ENCODE data around the gene DPRX. TPM values are rescaled to one million over a fixed set of nuclear protein-coding genes. Genes with fewer than 3 reads are reported as not detected.

Gene DPRX, protein sequence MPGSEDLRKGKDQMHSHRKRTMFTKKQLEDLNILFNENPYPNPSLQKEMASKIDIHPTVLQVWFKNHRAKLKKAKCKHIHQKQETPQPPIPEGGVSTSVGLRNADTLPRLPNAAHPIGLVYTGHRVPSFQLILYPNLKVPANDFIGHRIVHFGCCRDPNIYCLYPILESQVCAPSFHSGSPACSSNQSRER
- total RNA-seq, result not detected

DNA sequence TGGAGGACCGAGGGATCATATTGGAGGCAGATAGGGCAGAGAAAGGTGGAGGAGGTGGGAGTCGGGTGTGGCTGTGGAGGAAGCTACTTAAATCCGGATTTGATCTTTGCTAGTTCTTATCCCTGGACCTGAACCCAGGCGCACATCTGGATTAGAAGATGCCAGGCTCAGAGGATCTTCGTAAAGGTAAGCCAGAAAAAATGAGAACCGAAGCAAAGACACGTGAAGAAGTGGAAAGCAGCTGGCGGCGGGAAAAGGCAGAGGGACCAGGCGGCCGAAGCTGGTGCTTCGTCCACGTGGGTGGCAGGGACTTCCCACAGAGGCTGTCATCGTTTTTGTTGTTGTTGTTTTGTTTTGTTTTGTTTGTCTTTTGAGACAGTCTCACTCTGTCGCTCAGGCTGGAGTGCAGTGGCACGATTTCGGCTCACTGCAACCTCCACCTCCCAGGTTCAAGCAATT, at the start of gene DPRX:
Gene DPRX, plus strand, starts transcription at position 51 of the 459 bp plus-strand sequence. Its CDS starts 108 bp downstream, at position 159.
- no peak within 1 kb of the TSS for H3K27ac Mint-ChIP-seq
- no peak for DNase-seq
- peaks cover 5% of the 10 kb centered on the region for H3K9me3 Mint-ChIP-seq

DNA sequence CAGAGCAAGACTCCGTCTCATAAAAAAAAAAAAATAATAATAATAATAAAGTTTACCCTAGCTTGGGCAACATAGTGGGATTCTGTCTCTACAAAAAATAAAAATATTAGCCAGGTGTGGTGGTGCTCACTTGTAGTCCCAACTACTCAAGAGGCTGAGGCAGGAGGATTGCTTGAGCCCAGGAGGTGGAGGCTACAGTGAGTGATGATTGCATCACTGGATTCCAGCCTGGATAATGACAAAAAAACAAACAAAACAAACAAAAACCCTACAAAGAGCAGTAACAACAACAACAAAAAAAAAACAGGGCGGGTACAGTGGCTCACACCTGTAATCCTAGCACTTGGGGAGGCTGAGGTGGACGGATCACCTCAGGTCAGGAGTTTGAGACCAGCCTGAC, 48.6 kb upstream of the DPRX start:
- Mint-ChIP-seq H3K4me3 (no peak overlapping the region), H3K4me1 (no peaks in the 10 kb centered on the region), H3K27ac (no peak overlapping the region), H3K36me3 (peaks cover 26% of the 10 kb centered on the region), H3K27me3 (no peaks in the 10 kb centered on the region), H3K9me3 (peaks cover 27% of the 10 kb centered on the region)
- DNase-seq, result no peak

More for the DNA sequence above, at the start of gene DPRX:
- Mint-ChIP-seq H3K27me3 (no peaks in the 10 kb centered on the region), H3K4me3 (no peak within 1 kb of the TSS), H3K36me3 (peaks cover 2% of the 10 kb centered on the region), H3K4me1 (no peaks in the 10 kb centered on the region)

DNA sequence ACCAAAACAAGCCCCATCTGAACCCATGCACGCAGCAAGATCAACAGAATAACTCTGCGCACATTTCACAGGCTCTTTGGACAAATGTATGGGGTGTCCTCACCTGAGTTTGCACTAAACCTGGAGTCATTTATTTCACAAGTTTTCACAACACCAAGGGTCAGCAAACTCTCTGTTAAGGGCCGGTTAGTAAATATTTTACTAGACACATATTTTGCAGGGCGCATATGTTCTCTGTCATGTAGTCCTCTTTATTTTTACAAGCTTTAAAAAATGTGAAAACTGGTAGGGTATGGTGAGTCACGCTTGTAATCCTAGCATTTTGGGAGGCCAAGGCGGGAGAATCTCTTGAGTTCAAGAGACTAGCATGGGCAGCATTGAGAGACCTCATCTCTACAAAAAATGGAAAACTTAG, 45.5 kb upstream of the DPRX start:
- H3K4me1 Mint-ChIP-seq, result no peaks in the 10 kb centered on the region
- H3K27me3 Mint-ChIP-seq, result no peaks in the 10 kb centered on the region
- no peak overlapping the region for H3K4me3 Mint-ChIP-seq
- peaks cover 2% of the 10 kb centered on the region for H3K36me3 Mint-ChIP-seq
- peaks cover 18% of the 10 kb centered on the region for H3K9me3 Mint-ChIP-seq
- H3K27ac Mint-ChIP-seq, result no peak overlapping the region
- no peak for DNase-seq

- Mint-ChIP-seq H3K27ac (no peak overlapping the region), H3K36me3 (no peaks in the 10 kb centered on the region), H3K27me3 (no peaks in the 10 kb centered on the region), H3K4me3 (no peak overlapping the region), H3K9me3 (peaks cover 1% of the 10 kb centered on the region), H3K4me1 (no peaks in the 10 kb centered on the region)
- DNase-seq, result no peak
Measured at GRCh38 chr19:53594811-53595509, 36.8 kb upstream of the DPRX start.

DNA sequence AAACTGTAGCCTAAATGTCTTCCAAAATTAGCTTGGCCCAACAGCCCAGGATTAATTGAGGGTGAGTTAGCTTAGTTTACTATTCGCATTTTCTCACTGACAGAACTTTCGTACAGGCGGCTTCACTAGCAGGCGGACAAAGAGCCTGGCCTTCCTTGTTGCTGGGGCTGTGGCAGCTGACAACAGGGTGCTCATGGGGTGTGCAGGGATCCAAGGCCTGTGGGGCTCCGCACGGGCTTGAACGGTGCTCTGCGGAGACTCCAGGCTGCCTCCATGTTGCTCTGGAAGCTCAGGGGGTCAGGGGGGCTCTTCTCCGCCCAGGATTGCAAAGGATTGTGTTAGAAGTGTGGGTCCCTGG, 36.3 kb upstream of the DPRX start:
- no peaks in the 10 kb centered on the region for H3K36me3 Mint-ChIP-seq
- no peak overlapping the region for H3K4me3 Mint-ChIP-seq
- no peaks in the 10 kb centered on the region for H3K4me1 Mint-ChIP-seq
- H3K27me3 Mint-ChIP-seq, result no peaks in the 10 kb centered on the region
- no peak overlapping the region for H3K27ac Mint-ChIP-seq
- H3K9me3 Mint-ChIP-seq, result peaks cover 1% of the 10 kb centered on the region
- no peak for DNase-seq

GRCh38 chr19:53596056-53596455, 35.7 kb upstream of the DPRX start:
- H3K36me3 Mint-ChIP-seq, result no peaks in the 10 kb centered on the region
- no peaks in the 10 kb centered on the region for H3K27me3 Mint-ChIP-seq
- no peak overlapping the region for H3K4me3 Mint-ChIP-seq
- H3K4me1 Mint-ChIP-seq, result no peaks in the 10 kb centered on the region
- no peak for DNase-seq
- peaks cover 1% of the 10 kb centered on the region for H3K9me3 Mint-ChIP-seq
- no peak overlapping the region for H3K27ac Mint-ChIP-seq

- Mint-ChIP-seq H3K27ac (no peak overlapping the region), H3K4me3 (no peak overlapping the region), H3K9me3 (peaks cover 1% of the 10 kb centered on the region), H3K27me3 (no peaks in the 10 kb centered on the region), H3K36me3 (no peaks in the 10 kb centered on the region), H3K4me1 (no peaks in the 10 kb centered on the region)
- DNase-seq, result no peak
Measured at GRCh38 chr19:53597023-53597422, 34.8 kb upstream of the DPRX start.

GRCh38 chr19:53598361-53598760, 33.4 kb upstream of the DPRX start:
- Mint-ChIP-seq H3K36me3 (no peaks in the 10 kb centered on the region), H3K27me3 (no peaks in the 10 kb centered on the region), H3K27ac (no peak overlapping the region), H3K4me3 (no peak overlapping the region), H3K9me3 (peaks cover 1% of the 10 kb centered on the region), H3K4me1 (no peaks in the 10 kb centered on the region)
- no peak for DNase-seq

GRCh38 chr19:53600217-53600616, 31.6 kb upstream of the DPRX start:
- no peak overlapping the region for H3K27ac Mint-ChIP-seq
- H3K27me3 Mint-ChIP-seq, result no peaks in the 10 kb centered on the region
- no peaks in the 10 kb centered on the region for H3K9me3 Mint-ChIP-seq
- H3K4me3 Mint-ChIP-seq, result no peak overlapping the region
- H3K36me3 Mint-ChIP-seq, result no peaks in the 10 kb centered on the region
- no peak for DNase-seq
- no peaks in the 10 kb centered on the region for H3K4me1 Mint-ChIP-seq

- Mint-ChIP-seq H3K9me3 (no peaks in the 10 kb centered on the region), H3K27ac (no peak overlapping the region), H3K4me1 (no peaks in the 10 kb centered on the region), H3K27me3 (no peaks in the 10 kb centered on the region), H3K36me3 (no peaks in the 10 kb centered on the region), H3K4me3 (no peak overlapping the region)
- DNase-seq, result no peak
Measured at GRCh38 chr19:53606031-53606430, 25.8 kb upstream of the DPRX start.

DNA sequence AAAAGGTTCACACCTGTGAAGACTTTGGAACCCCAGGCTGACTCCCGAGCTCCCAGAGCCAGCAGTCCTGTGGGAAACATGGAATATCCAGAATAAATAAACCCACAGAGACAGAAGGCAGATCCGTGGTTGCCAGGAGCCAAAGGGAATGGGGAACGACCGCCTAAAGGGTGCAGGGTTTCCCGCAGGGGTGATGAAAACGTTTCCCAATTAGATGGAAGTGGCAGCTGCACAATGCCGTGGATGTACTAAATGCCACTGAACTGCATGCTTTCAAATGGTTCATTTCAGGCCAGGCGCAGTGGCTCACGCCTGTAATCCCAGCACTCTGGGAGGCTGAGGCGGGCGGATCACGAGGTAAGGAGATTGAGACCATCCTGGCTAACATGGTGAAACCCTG, 23.4 kb upstream of the DPRX start:
- Mint-ChIP-seq H3K4me1 (no peaks in the 10 kb centered on the region), H3K4me3 (no peak overlapping the region), H3K36me3 (no peaks in the 10 kb centered on the region), H3K9me3 (no peaks in the 10 kb centered on the region), H3K27me3 (no peaks in the 10 kb centered on the region), H3K27ac (no peak overlapping the region)
- no peak for DNase-seq

GRCh38 chr19:53612762-53613526, 18.9 kb upstream of the DPRX start:
- H3K4me1 Mint-ChIP-seq, result no peaks in the 10 kb centered on the region
- H3K36me3 Mint-ChIP-seq, result no peaks in the 10 kb centered on the region
- H3K4me3 Mint-ChIP-seq, result no peak overlapping the region
- peaks cover 2% of the 10 kb centered on the region for H3K9me3 Mint-ChIP-seq
- DNase-seq, result no peak
- no peak overlapping the region for H3K27ac Mint-ChIP-seq
- no peaks in the 10 kb centered on the region for H3K27me3 Mint-ChIP-seq

GRCh38 chr19:53621885-53622740, 9.7 kb upstream of the DPRX start:
- Mint-ChIP-seq H3K9me3 (peaks cover 2% of the 10 kb centered on the region), H3K27ac (no peak overlapping the region), H3K4me1 (peaks cover 1% of the 10 kb centered on the region)

GRCh38 chr19:53624771-53625545, 6.8 kb upstream of the DPRX start:
- Mint-ChIP-seq H3K4me3 (no peak overlapping the region), H3K27me3 (peaks cover 4% of the 10 kb centered on the region), H3K27ac (no peak overlapping the region), H3K4me1 (peaks cover 1% of the 10 kb centered on the region), H3K9me3 (peaks cover 2% of the 10 kb centered on the region), H3K36me3 (no peaks in the 10 kb centered on the region)
- no peak for DNase-seq

More at GRCh38 chr19:53621885-53622740, 9.7 kb upstream of the DPRX start:
- Mint-ChIP-seq H3K36me3 (no peaks in the 10 kb centered on the region), H3K4me3 (no peak overlapping the region), H3K27me3 (peaks cover 4% of the 10 kb centered on the region)
- no peak for DNase-seq
